KG1 (cell line): Measurements from ENCODE around the gene TMEM108.

Experiments used
- DNase-seq: peaks from one replicate; lab custom pipeline; 2025; lab: John Stamatoyannopoulos, UW

The TMEM108 gene

GRCh38 chr3:133419151-133419909 lies 381.1 kb downstream of the TMEM108 start:
- no peak for DNase-seq

- DNase-seq: no peak
These were observed 387.0 kb downstream of the TMEM108 start for GRCh38 chr3:133424937-133425869.

GRCh38 chr3:133425898-133426297 lies 387.7 kb downstream of the TMEM108 start:
- no peak for DNase-seq

- no peak for DNase-seq
These were observed 388.5 kb downstream of the TMEM108 start for GRCh38 chr3:133426721-133427120.

- DNase-seq: no peak
These were observed 390.4 kb downstream of the TMEM108 start for GRCh38 chr3:133428552-133428951.

- DNase-seq: no peak
These were observed 390.9 kb downstream of the TMEM108 start for GRCh38 chr3:133429063-133429462.

- DNase-seq: no peak
These were observed 401.4 kb downstream of the TMEM108 start for GRCh38 chr3:133439563-133439962.

GRCh38 chr3:133440652-133441051 lies 402.5 kb downstream of the TMEM108 start:
- no peak for DNase-seq

GRCh38 chr3:133441867-133442270 lies 403.7 kb downstream of the TMEM108 start:
- no peak for DNase-seq

GRCh38 chr3:133442518-133442917 lies 404.3 kb downstream of the TMEM108 start:
- DNase-seq: no peak

GRCh38 chr3:133443649-133444422 lies 405.6 kb downstream of the TMEM108 start:
- no peak for DNase-seq

- DNase-seq: no peak
These were observed 406.2 kb downstream of the TMEM108 start for GRCh38 chr3:133444423-133444774.

- no peak for DNase-seq
These were observed 406.9 kb downstream of the TMEM108 start for GRCh38 chr3:133445108-133445507.
